MM.1S (cell line): ENCODE data around the gene LBX1.

Source experiments
- DNase-seq: peaks from one replicate; pipeline ENCODE4 v3.0.0-alpha.2; 2015
- H2AFZ ChIP-seq: fragments of 300-600 bp; sonication (generic); 2 replicates; pipeline ENCODE4 v1.6.0; 2016; ENCODE audit warnings: antibody characterized with exemption, low read length
- H3F3A ChIP-seq: fragments of 300-600 bp; sonication (generic); 2 replicates; pipeline ENCODE4 v1.6.1; 2016; ENCODE audit warnings: mild to moderate bottlenecking, antibody characterized with exemption, low read length, moderate library complexity, mixed read lengths; ENCODE audit not compliant: insufficient read depth
- H3K27ac ChIP-seq: fragments of 300-600 bp; sonication (generic); 2 replicates; pipeline ENCODE4 v1.5.1; 2016; ENCODE audit warnings: mild to moderate bottlenecking, low read length
- H3K27me3 ChIP-seq: fragments of 300-600 bp; sonication (generic); replicated peaks from 2 replicates; pipeline ENCODE4 v1.6.0; 2016; ENCODE audit warnings: low read length; ENCODE audit not compliant: insufficient read depth
- H3K36me3 ChIP-seq: fragments of 300-600 bp; sonication (generic); replicated peaks from 2 replicates; pipeline ENCODE4 v1.6.1; 2016; ENCODE audit warnings: mild to moderate bottlenecking, low read length, mixed read lengths; ENCODE audit not compliant: insufficient read depth
- H3K4me1 ChIP-seq: fragments of 300-600 bp; sonication (generic); 2 replicates; pipeline ENCODE4 v1.6.1; 2016; ENCODE audit warnings: low read length, mixed read lengths
- H3K4me2 ChIP-seq: fragments of 300-600 bp; sonication (generic); 2 replicates; pipeline ENCODE4 v1.6.0; 2016; ENCODE audit warnings: low read depth, low read length
- H3K4me3 ChIP-seq: fragments of 300-600 bp; sonication (generic); 2 replicates; pipeline ENCODE4 v1.5.1; 2016; ENCODE audit warnings: low read length, mixed read lengths
- H3K79me2 ChIP-seq: fragments of 300-600 bp; sonication (generic); 2 replicates; pipeline ENCODE4 v1.6.1; 2016; ENCODE audit warnings: mixed run types, low read length, mixed read lengths
- H3K9ac ChIP-seq: fragments of 300-600 bp; sonication (generic); 2 replicates; pipeline ENCODE4 v1.6.1; 2016; ENCODE audit warnings: low read length, mixed read lengths
- H3K9me2 ChIP-seq: fragments of 300-600 bp; sonication (generic); replicated peaks from 2 replicates; pipeline ENCODE4 v1.6.1; 2016; ENCODE audit warnings: mild to moderate bottlenecking, low read length, mixed read lengths; ENCODE audit not compliant: insufficient read depth
- H3K9me3 ChIP-seq: fragments of 300-600 bp; sonication (generic); replicated peaks from 2 replicates; pipeline ENCODE4 v1.6.1; 2016; ENCODE audit warnings: mild to moderate bottlenecking, low read length, mixed read lengths; ENCODE audit not compliant: insufficient read depth
- H4K20me1 ChIP-seq: fragments of 300-600 bp; sonication (generic); 2 replicates; pipeline ENCODE4 v1.6.1; 2016; ENCODE audit warnings: mild to moderate bottlenecking, low read length, moderate library complexity, mixed read lengths; ENCODE audit not compliant: insufficient read depth
- EZH2 ChIP-seq: fragments of 300-600 bp; sonication (generic); optimal IDR thresholded peaks from 2 replicates; pipeline ENCODE3; 2017; ENCODE audit warnings: low read depth, mild to moderate bottlenecking, antibody characterized with exemption, low read length, mixed read lengths
- EZH2phosphoT487 ChIP-seq: fragments of 300-600 bp; sonication (generic); IDR thresholded peaks from 2 replicates; pipeline ENCODE4 v1.6.1; 2018; ENCODE audit warnings: antibody characterized with exemption, low read length
- TF ChIP-seq, protein P1 (sequence below): fragments of 300-600 bp; sonication (generic); IDR thresholded peaks from 2 replicates; pipeline ENCODE4 v1.5.1; 2016; ENCODE audit warnings: antibody characterized with exemption, low read length, mixed read lengths

Gene LBX1

DNA sequence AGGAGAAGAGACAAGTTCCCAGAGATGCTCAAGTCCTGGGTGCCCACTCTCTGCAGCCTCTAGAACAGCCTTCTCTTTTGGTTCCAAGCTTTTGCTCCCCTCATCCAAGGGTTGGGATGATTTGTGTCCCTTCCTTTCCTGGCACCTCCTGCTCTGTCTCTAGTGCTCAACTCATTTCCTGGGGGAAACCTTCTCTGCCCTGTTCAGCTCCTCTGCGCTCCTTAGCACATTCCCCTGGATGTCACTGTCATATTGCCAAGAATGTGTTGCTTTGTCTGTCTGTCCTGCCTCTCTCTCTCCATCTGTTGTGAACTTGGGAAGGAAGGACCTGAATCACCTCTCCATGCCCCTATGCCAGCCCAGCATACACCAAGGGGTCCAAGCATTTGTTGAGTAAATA lies 5.1 kb upstream of the LBX1 start:
- Histone ChIP-seq H2AFZ (no peak overlapping the region), H3K9me2 (no peaks in the 10 kb centered on the region), H3K4me1 (no peaks in the 10 kb centered on the region), H3K27ac (no peak overlapping the region), H4K20me1 (no peaks in the 10 kb centered on the region), H3K9me3 (no peaks in the 10 kb centered on the region), H3K4me3 (no peak overlapping the region), H3F3A (no peaks in the 10 kb centered on the region), H3K79me2 (no peaks in the 10 kb centered on the region), H3K27me3 (peaks cover 84% of the 10 kb centered on the region), H3K4me2 (no peak overlapping the region), H3K9ac (no peak overlapping the region), H3K36me3 (no peaks in the 10 kb centered on the region)
- TF ChIP-seq EZH2phosphoT487, result no peak
- DNase-seq, result no peak

DNA sequence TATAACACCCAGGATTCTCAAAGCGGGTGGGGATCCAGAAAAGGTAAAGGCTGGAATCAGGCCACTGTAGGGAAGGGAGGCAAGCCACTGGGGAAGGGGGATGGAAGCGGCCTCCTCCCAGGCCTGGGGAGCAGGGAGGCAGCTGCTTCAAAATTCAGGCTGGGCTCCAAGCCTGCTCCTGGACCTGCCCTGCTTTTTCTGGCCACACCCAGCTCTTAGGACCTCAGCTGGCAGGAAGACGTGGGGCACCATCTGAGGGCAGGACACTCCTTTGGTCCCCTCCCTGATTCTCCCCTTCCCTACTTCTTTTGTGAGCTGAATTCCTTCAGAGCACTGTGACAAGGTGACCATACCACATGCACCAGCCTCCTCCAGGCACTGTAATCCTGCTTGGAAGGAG lies 4.6 kb upstream of the LBX1 start:
- TF ChIP-seq, protein P1, sequence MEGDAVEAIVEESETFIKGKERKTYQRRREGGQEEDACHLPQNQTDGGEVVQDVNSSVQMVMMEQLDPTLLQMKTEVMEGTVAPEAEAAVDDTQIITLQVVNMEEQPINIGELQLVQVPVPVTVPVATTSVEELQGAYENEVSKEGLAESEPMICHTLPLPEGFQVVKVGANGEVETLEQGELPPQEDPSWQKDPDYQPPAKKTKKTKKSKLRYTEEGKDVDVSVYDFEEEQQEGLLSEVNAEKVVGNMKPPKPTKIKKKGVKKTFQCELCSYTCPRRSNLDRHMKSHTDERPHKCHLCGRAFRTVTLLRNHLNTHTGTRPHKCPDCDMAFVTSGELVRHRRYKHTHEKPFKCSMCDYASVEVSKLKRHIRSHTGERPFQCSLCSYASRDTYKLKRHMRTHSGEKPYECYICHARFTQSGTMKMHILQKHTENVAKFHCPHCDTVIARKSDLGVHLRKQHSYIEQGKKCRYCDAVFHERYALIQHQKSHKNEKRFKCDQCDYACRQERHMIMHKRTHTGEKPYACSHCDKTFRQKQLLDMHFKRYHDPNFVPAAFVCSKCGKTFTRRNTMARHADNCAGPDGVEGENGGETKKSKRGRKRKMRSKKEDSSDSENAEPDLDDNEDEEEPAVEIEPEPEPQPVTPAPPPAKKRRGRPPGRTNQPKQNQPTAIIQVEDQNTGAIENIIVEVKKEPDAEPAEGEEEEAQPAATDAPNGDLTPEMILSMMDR, result no peak
- TF ChIP-seq EZH2phosphoT487, result no peak
- TF ChIP-seq EZH2, result no peak
- Histone ChIP-seq H3K27ac (no peak overlapping the region), H3K9me2 (no peaks in the 10 kb centered on the region), H3K4me1 (no peaks in the 10 kb centered on the region), H3K27me3 (peaks cover 84% of the 10 kb centered on the region), H3K9me3 (no peaks in the 10 kb centered on the region), H3K79me2 (no peaks in the 10 kb centered on the region), H3K4me2 (no peak overlapping the region), H3K4me3 (no peak overlapping the region), H2AFZ (no peak overlapping the region), H3F3A (no peaks in the 10 kb centered on the region), H4K20me1 (no peaks in the 10 kb centered on the region), H3K9ac (no peak overlapping the region), H3K36me3 (no peaks in the 10 kb centered on the region)
- DNase-seq, result no peak

DNA sequence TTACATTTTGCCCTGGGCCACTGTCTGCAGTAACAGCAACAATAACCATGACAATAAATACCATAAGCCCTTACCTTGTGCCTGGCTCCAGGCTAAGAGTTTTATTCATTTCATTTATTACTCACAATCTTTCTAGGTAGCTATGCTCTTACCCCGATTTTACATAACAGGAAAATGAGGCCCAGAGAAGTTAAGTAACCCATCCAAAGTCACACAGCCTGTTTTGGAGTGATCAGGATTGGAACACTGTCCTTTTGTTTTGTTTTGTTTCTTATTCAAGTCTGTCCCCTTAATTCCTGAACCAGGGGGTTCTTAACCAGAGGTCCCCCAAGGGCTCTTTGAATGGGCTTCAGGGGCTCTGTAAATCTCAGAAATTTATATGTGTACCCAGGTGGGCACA lies 4.2 kb upstream of the LBX1 start:
- H3K27me3 ChIP-seq, result peaks cover 81% of the 10 kb centered on the region
- no peaks in the 10 kb centered on the region for H3K9me2 ChIP-seq
- no peak overlapping the region for H2AFZ ChIP-seq
- no peaks in the 10 kb centered on the region for H3K9me3 ChIP-seq
- no peaks in the 10 kb centered on the region for H3K36me3 ChIP-seq
- no peak overlapping the region for H3K27ac ChIP-seq
- no peaks in the 10 kb centered on the region for H3K4me1 ChIP-seq
- TF ChIP-seq EZH2 (no peak), EZH2phosphoT487 (no peak)
- TF ChIP-seq, protein P1, result no peak
- H3K9ac ChIP-seq, result no peak overlapping the region
- no peaks in the 10 kb centered on the region for H3F3A ChIP-seq
- H3K4me2 ChIP-seq, result no peak overlapping the region
- H3K4me3 ChIP-seq, result no peak overlapping the region
- no peak for DNase-seq
- H3K79me2 ChIP-seq, result no peaks in the 10 kb centered on the region
- no peaks in the 10 kb centered on the region for H4K20me1 ChIP-seq

DNA sequence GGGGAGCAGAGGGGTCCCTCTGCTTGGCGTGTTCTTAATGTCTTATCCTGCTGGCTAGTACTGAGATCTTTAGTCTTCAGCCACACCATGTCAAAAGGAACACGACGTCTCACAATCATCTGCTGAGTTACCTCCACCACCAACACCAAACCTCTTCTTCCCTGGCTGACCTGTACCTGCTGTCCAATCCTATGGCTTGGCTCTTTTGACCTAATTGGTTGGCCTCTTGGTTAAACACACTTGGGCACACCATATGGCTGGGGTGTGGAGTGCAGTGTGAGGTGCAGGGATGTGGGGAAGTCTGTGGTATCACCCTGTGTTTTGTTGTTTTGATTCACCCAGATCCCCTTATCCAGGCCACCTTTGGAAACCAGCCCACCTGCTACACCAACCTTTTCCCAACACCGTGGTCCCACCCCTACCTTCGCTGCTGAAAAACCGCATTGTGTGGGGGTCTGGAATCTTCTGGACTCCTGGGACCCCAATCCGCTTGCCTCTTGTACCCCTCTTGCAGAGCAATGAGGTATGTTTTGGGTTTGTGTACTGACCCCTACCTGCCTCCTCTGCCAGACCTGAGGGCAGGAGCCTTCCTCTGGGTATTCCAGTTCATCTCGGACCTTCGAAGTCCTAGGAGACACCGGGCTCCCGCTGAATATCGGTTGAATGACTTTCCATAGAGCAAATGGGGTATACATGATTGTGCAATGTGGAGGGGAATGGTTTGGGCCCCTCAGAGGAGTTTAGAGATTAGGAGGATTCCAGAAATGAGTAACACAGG lies 2.8 kb upstream of the LBX1 start:
- H3K4me3 ChIP-seq, result no peak overlapping the region
- no peak overlapping the region for H3K9ac ChIP-seq
- H2AFZ ChIP-seq, result no peak overlapping the region
- H3K27me3 ChIP-seq, result peaks cover 80% of the 10 kb centered on the region
- no peaks in the 10 kb centered on the region for H3F3A ChIP-seq
- no peaks in the 10 kb centered on the region for H3K9me3 ChIP-seq
- no peaks in the 10 kb centered on the region for H3K36me3 ChIP-seq
- H3K79me2 ChIP-seq, result no peaks in the 10 kb centered on the region
- TF ChIP-seq EZH2phosphoT487, result no peak
- no peak for TF ChIP-seq EZH2
- TF ChIP-seq, protein P1, result no peak
- H3K4me2 ChIP-seq, result no peak overlapping the region
- H3K4me1 ChIP-seq, result no peaks in the 10 kb centered on the region
- no peaks in the 10 kb centered on the region for H3K9me2 ChIP-seq
- no peak for DNase-seq
- no peaks in the 10 kb centered on the region for H4K20me1 ChIP-seq
- no peak overlapping the region for H3K27ac ChIP-seq
